Activated CD4-positive, alpha-beta T cell treated with anti-CD3 and anti-CD28 coated beads, Interleukin-2, amount 10 ng/mL, durations not matched to agents 7 days and 5 days (primary cell): Measurements from ENCODE around the gene PDE1A. TPM values are rescaled to one million over a fixed set of nuclear protein-coding genes. Genes with fewer than 3 reads are reported as not detected.

Source experiments
- CTCF ChIA-PET: fragments of 350-600 bp; sonication (Branson Sonifier 250); formaldehyde crosslinking; loops from one replicate; lab custom pipeline; 2021; ENCODE audit warnings: antibody characterized with exemption; lab: Charles Lee
- POLR2A ChIA-PET: fragments of 350-600 bp; sonication (Branson Sonifier 250); formaldehyde crosslinking; loops from one replicate; lab custom pipeline; 2021; ENCODE audit warnings: antibody characterized with exemption; lab: Charles Lee
- DNase-seq: peaks from one replicate; pipeline ENCODE4 v3.0.0-alpha.2; 2020
- H3K27ac Mint-ChIP-seq: one replicate; pipeline ENCODE4 v1.8.0; 2021; ENCODE audit warnings: mild to moderate bottlenecking, moderate library complexity, mixed read lengths
- H3K27me3 Mint-ChIP-seq: one replicate; pipeline ENCODE4 v1.8.0; 2021; ENCODE audit warnings: mixed read lengths
- H3K36me3 Mint-ChIP-seq: one replicate; pipeline ENCODE4 v1.8.0; 2021; ENCODE audit warnings: low read depth, mixed read lengths
- H3K4me1 Mint-ChIP-seq: one replicate; pipeline ENCODE4 v1.8.0; 2021; ENCODE audit warnings: mixed read lengths
- H3K4me3 Mint-ChIP-seq: one replicate; pipeline ENCODE4 v1.8.0; 2021; ENCODE audit warnings: mild to moderate bottlenecking, moderate library complexity, mixed read lengths
- H3K9me3 Mint-ChIP-seq: one replicate; pipeline ENCODE4 v1.8.0; 2021; ENCODE audit warnings: mixed read lengths
- total RNA-seq, 2 experiments: library from RNA; stranded (reverse); gene quantifications; one replicate each; pipeline ENCODE4 v1.2.3, GENCODE V29; 2021

PDE1A gene
- total RNA-seq, 2 experiments from 2014 or later, result not detected

- Mint-ChIP-seq H3K4me1 (no peaks in the 10 kb centered on the region), H3K27me3 (no peaks in the 10 kb centered on the region), H3K27ac (no peak overlapping the region), H3K36me3 (no peaks in the 10 kb centered on the region), H3K4me3 (no peak overlapping the region), H3K9me3 (no peaks in the 10 kb centered on the region)
- no peak for DNase-seq
- ChIA-PET POLR2A (no interaction called here), CTCF (no interaction called here)
These were observed 61.0 kb downstream of the PDE1A start for GRCh38 chr2:182365855-182366254.

- CTCF ChIA-PET, result no interaction called here
- Mint-ChIP-seq H3K27ac (no peak overlapping the region), H3K27me3 (no peaks in the 10 kb centered on the region), H3K4me3 (no peak overlapping the region), H3K36me3 (no peaks in the 10 kb centered on the region), H3K9me3 (no peaks in the 10 kb centered on the region), H3K4me1 (no peaks in the 10 kb centered on the region)
- POLR2A ChIA-PET, result no interaction called here
- DNase-seq, result no peak
These were observed 65.4 kb downstream of the PDE1A start for GRCh38 chr2:182361477-182361876.

- Mint-ChIP-seq H3K36me3 (no peaks in the 10 kb centered on the region), H3K4me1 (no peaks in the 10 kb centered on the region), H3K27me3 (no peaks in the 10 kb centered on the region), H3K4me3 (no peak overlapping the region), H3K9me3 (no peaks in the 10 kb centered on the region), H3K27ac (no peak overlapping the region)
- ChIA-PET POLR2A (no interaction called here), CTCF (no interaction called here)
- DNase-seq, result no peak
These were observed 66.1 kb downstream of the PDE1A start for GRCh38 chr2:182360663-182361260.

GRCh38 chr2:182359990-182360662 lies 66.7 kb downstream of the PDE1A start:
- Mint-ChIP-seq H3K9me3 (no peaks in the 10 kb centered on the region), H3K36me3 (no peaks in the 10 kb centered on the region), H3K4me3 (no peak overlapping the region), H3K27ac (no peak overlapping the region), H3K4me1 (no peaks in the 10 kb centered on the region), H3K27me3 (no peaks in the 10 kb centered on the region)
- CTCF ChIA-PET, result interaction anchor here (0.6 kb wide), 1 partner anchor 830 kb away, joined by 3 read pairs; no protein-coding TSS in a partner anchor
- POLR2A ChIA-PET, result no interaction called here
- DNase-seq, result no peak

GRCh38 chr2:182359027-182359989 lies 67.5 kb downstream of the PDE1A start:
- CTCF ChIA-PET, result no interaction called here

GRCh38 chr2:182358601-182359000 lies 68.2 kb downstream of the PDE1A start:
- H3K27me3 Mint-ChIP-seq, result no peaks in the 10 kb centered on the region
- POLR2A ChIA-PET, result no interaction called here
- H3K4me3 Mint-ChIP-seq, result no peak overlapping the region
- CTCF ChIA-PET, result no interaction called here
- H3K36me3 Mint-ChIP-seq, result no peaks in the 10 kb centered on the region
- no peak overlapping the region for H3K27ac Mint-ChIP-seq
- H3K4me1 Mint-ChIP-seq, result no peaks in the 10 kb centered on the region
- no peaks in the 10 kb centered on the region for H3K9me3 Mint-ChIP-seq
- DNase-seq, result no peak

More at GRCh38 chr2:182359027-182359989, 67.5 kb downstream of the PDE1A start:
- POLR2A ChIA-PET, result no interaction called here
- Mint-ChIP-seq H3K27me3 (no peaks in the 10 kb centered on the region), H3K4me3 (no peak overlapping the region), H3K4me1 (no peaks in the 10 kb centered on the region), H3K9me3 (no peaks in the 10 kb centered on the region), H3K27ac (no peak overlapping the region), H3K36me3 (no peaks in the 10 kb centered on the region)
- DNase-seq, result no peak

- H3K4me1 Mint-ChIP-seq, result no peaks in the 10 kb centered on the region
- no peaks in the 10 kb centered on the region for H3K36me3 Mint-ChIP-seq
- H3K27ac Mint-ChIP-seq, result no peak overlapping the region
- ChIA-PET POLR2A (no interaction called here), CTCF (no interaction called here)
- H3K27me3 Mint-ChIP-seq, result no peaks in the 10 kb centered on the region
- no peak overlapping the region for H3K4me3 Mint-ChIP-seq
- no peaks in the 10 kb centered on the region for H3K9me3 Mint-ChIP-seq
- no peak for DNase-seq
These were observed 71.0 kb downstream of the PDE1A start for GRCh38 chr2:182355815-182356214.

- no peaks in the 10 kb centered on the region for H3K4me1 Mint-ChIP-seq
- no peaks in the 10 kb centered on the region for H3K27me3 Mint-ChIP-seq
- no peaks in the 10 kb centered on the region for H3K9me3 Mint-ChIP-seq
- H3K27ac Mint-ChIP-seq, result no peak overlapping the region
- no peak for DNase-seq
- CTCF ChIA-PET, result no interaction called here
- no peak overlapping the region for H3K4me3 Mint-ChIP-seq
- POLR2A ChIA-PET, result no interaction called here
- H3K36me3 Mint-ChIP-seq, result no peaks in the 10 kb centered on the region
These were observed 75.4 kb downstream of the PDE1A start for GRCh38 chr2:182351427-182351826.

GRCh38 chr2:182349268-182349667 lies 77.6 kb downstream of the PDE1A start:
- Mint-ChIP-seq H3K27ac (no peak overlapping the region), H3K27me3 (no peaks in the 10 kb centered on the region), H3K9me3 (no peaks in the 10 kb centered on the region), H3K36me3 (no peaks in the 10 kb centered on the region), H3K4me3 (no peak overlapping the region), H3K4me1 (no peaks in the 10 kb centered on the region)
- ChIA-PET CTCF (no interaction called here), POLR2A (no interaction called here)
- no peak for DNase-seq

- ChIA-PET CTCF (no interaction called here), POLR2A (no interaction called here)
- no peak overlapping the region for H3K4me3 Mint-ChIP-seq
These were observed 81.5 kb downstream of the PDE1A start for GRCh38 chr2:182345384-182345783.

GRCh38 chr2:182330451-182331305 lies 96.2 kb downstream of the PDE1A start:
- no peak overlapping the region for H3K4me3 Mint-ChIP-seq
- POLR2A ChIA-PET, result no interaction called here

More at GRCh38 chr2:182345384-182345783, 81.5 kb downstream of the PDE1A start:
- Mint-ChIP-seq H3K36me3 (no peaks in the 10 kb centered on the region), H3K27ac (no peak overlapping the region), H3K4me1 (no peaks in the 10 kb centered on the region), H3K27me3 (no peaks in the 10 kb centered on the region), H3K9me3 (no peaks in the 10 kb centered on the region)
- DNase-seq, result no peak

GRCh38 chr2:182324665-182325064 lies 102.2 kb downstream of the PDE1A start:
- no peak for DNase-seq
- ChIA-PET POLR2A (no interaction called here), CTCF (no interaction called here)
- no peaks in the 10 kb centered on the region for H3K4me1 Mint-ChIP-seq
- H3K9me3 Mint-ChIP-seq, result no peaks in the 10 kb centered on the region
- H3K4me3 Mint-ChIP-seq, result no peak overlapping the region
- no peak overlapping the region for H3K27ac Mint-ChIP-seq
- H3K36me3 Mint-ChIP-seq, result no peaks in the 10 kb centered on the region
- no peaks in the 10 kb centered on the region for H3K27me3 Mint-ChIP-seq

More at GRCh38 chr2:182330451-182331305, 96.2 kb downstream of the PDE1A start:
- DNase-seq, result no peak
- H3K4me1 Mint-ChIP-seq, result no peaks in the 10 kb centered on the region
- no peaks in the 10 kb centered on the region for H3K27me3 Mint-ChIP-seq
- H3K27ac Mint-ChIP-seq, result no peak overlapping the region
- CTCF ChIA-PET, result no interaction called here
- peaks cover 14% of the 10 kb centered on the region for H3K9me3 Mint-ChIP-seq
- H3K36me3 Mint-ChIP-seq, result no peaks in the 10 kb centered on the region
